Pulmonary artery endothelial cell (primary cell): Measurements from ENCODE around the gene P2RX3. TPM values are rescaled to one million over a fixed set of nuclear protein-coding genes. Genes with fewer than 3 reads are reported as not detected.
"Not testable (repeated sequence)": the region's sequence is repeated elsewhere in the genome, so short reads cannot be mapped to it uniquely, and the experiment has no call there.

Experiments
- DNase-seq: peaks from one replicate; pipeline ENCODE4 v3.0.0-alpha.2; 2011; ENCODE audit warnings: low read depth, low spot score
- total RNA-seq: library from RNA; depleted of rRNA; stranded (reverse); fragments of >200 nt; gene quantifications from 2 replicates; pipeline ENCODE4 v1.2.3, GENCODE V29; 2014

P2RX3 gene
- total RNA-seq, 1 donor from 2014 or later, result not detected

GRCh38 chr11:57348636-57349313, 10.6 kb downstream of the P2RX3 start:
- DNase-seq, result no peak

- DNase-seq, result no peak
Measured at GRCh38 chr11:57349491-57350274, 11.5 kb downstream of the P2RX3 start.

GRCh38 chr11:57353036-57353435, 14.9 kb downstream of the P2RX3 start:
- no peak for DNase-seq

- DNase-seq, result no peak
Measured at GRCh38 chr11:57353446-57353845, 15.3 kb downstream of the P2RX3 start.

GRCh38 chr11:57353852-57354251, 15.7 kb downstream of the P2RX3 start:
- DNase-seq, result no peak

- DNase-seq, result no peak
Measured at GRCh38 chr11:57354699-57355098, 16.5 kb downstream of the P2RX3 start.

GRCh38 chr11:57356268-57356667, 18.1 kb downstream of the P2RX3 start:
- DNase-seq, result no peak

- no peak for DNase-seq
Measured at GRCh38 chr11:57357310-57357709, 19.2 kb downstream of the P2RX3 start.

GRCh38 chr11:57357856-57358255, 19.7 kb downstream of the P2RX3 start:
- no peak for DNase-seq

GRCh38 chr11:57358543-57358961, 20.4 kb downstream of the P2RX3 start:
- DNase-seq, result no peak

- DNase-seq, result no peak
Measured at GRCh38 chr11:57358991-57359390, 20.8 kb downstream of the P2RX3 start.

- DNase-seq, result no peak
Measured at GRCh38 chr11:57359396-57359795, 21.2 kb downstream of the P2RX3 start.

GRCh38 chr11:57359896-57360690, 21.9 kb downstream of the P2RX3 start:
- no peak for DNase-seq

- DNase-seq, result no peak
Measured at GRCh38 chr11:57360991-57361390, 22.8 kb downstream of the P2RX3 start.

- DNase-seq, result not testable (repeated sequence)
Measured at GRCh38 chr11:57361420-57361819, 23.3 kb downstream of the P2RX3 start.

GRCh38 chr11:57361926-57362325, 23.8 kb downstream of the P2RX3 start:
- no peak for DNase-seq

- no peak for DNase-seq
Measured at GRCh38 chr11:57363131-57364080, 25.3 kb downstream of the P2RX3 start.

- no peak for DNase-seq
Measured at GRCh38 chr11:57364851-57365660, 26.9 kb downstream of the P2RX3 start.

GRCh38 chr11:57368106-57368844, 30.1 kb downstream of the P2RX3 start:
- no peak for DNase-seq
